KOPT-K1 (cell line): ENCODE data around the gene SLC12A5.

Experiments used
- H3K27ac ChIP-seq: fragments of 200-600 bp; sonication (generic); 2 replicates; pipeline ENCODE4 v1.5.1; 2016; ENCODE audit warnings: antibody characterized with exemption, mild to moderate bottlenecking, low read depth, low read length; ENCODE audit not compliant: poor library complexity, severe bottlenecking
- H3K36me3 ChIP-seq: fragments of 200-600 bp; sonication (generic); 2 replicates; pipeline ENCODE4 v1.5.1; 2017; ENCODE audit warnings: antibody characterized with exemption, mild to moderate bottlenecking, low read length, moderate library complexity; ENCODE audit not compliant: insufficient read depth
- H3K9me3 ChIP-seq: fragments of 200-600 bp; sonication (generic); 2 replicates; pipeline ENCODE4 v1.5.1; 2017; ENCODE audit warnings: antibody characterized with exemption, low read length, mild to moderate bottlenecking; ENCODE audit not compliant: insufficient read depth, poor library complexity, severe bottlenecking

The SLC12A5 gene

DNA sequence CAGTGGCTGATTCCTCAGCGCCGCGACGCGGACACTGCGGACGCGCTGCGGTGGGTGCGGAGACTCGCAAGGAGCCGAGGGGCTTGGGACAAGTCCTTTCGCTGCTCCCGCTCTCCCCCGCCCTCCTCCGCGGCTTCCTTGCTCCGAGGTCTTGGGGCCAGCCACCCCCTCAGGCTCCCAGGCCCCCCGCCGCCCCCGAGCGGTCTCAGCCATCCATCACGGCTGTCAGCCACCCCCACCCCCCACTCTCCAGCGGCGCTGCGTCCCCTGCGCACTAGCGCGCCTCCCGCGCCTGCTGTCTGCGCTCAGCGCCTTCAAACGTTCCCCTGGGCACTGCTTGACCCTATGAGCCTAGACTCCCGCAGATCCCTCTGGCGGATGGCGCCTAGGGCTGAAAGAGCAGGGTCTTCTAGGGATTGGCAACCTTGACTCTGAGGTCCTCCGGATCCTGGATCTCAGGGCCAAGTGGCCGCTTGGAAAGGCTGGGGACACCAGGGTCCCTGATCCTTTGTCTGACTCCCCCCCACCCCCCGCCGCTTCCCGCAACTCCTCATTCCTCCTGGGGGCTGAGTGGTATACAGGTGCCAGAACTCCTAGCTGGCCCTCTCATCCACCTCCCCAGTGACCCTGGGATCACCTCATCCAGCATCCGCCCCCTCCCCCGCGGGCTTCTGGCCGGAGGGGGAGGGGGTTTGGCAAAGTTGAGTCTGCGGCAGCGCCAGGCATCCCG lies 1.4 kb downstream of the SLC12A5 start:
- Histone ChIP-seq H3K36me3 (no peaks in the 10 kb centered on the region), H3K27ac (no peak overlapping the region), H3K9me3 (no peaks in the 10 kb centered on the region)

GRCh38 chr20:46031014-46031569 lies 2.1 kb downstream of the SLC12A5 start:
- Histone ChIP-seq H3K9me3 (no peaks in the 10 kb centered on the region), H3K36me3 (no peaks in the 10 kb centered on the region), H3K27ac (no peak overlapping the region)

GRCh38 chr20:46031701-46032254 lies 2.8 kb downstream of the SLC12A5 start:
- Histone ChIP-seq H3K9me3 (no peaks in the 10 kb centered on the region), H3K36me3 (no peaks in the 10 kb centered on the region), H3K27ac (no peak overlapping the region)

DNA sequence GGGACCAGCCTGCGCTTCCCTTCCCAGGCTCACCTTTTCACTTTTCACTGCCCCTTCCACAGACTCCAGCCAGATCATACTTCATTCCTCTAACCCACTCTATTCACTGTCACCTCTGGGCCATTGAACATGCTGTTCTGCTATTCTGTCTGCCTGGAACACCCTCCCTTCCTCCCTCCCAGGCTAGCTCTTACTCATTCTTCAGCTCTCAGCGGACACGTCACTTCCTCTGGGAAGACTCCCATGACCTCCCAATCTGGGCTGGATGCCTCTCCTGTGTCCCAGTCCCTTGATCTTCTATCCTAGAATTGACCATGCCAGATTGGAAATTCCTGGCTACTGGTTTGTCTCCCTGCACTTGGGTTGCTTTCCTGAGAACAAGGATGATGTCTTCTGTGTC lies 5.0 kb downstream of the SLC12A5 start:
- no peaks in the 10 kb centered on the region for H3K9me3 ChIP-seq
- H3K36me3 ChIP-seq = no peaks in the 10 kb centered on the region
- H3K27ac ChIP-seq = no peak overlapping the region

DNA sequence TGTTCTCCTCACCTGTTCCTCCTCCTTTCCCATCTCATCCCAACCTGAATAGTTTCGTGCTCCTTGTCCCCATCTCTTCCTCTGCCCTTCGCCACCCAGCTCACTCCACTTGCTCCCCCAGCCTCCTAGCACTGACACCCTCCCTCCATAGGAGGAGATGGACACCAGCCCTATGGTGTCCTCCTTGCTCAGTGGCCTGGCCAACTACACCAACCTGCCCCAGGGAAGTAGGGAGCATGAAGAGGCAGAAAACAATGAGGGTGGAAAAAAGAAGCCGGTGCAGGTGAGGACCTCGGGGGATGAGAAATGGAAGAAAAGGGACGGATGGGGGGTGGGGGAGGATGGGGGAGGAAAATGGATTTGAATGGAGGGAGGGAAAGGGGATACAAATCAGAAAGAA lies 6.2 kb downstream of the SLC12A5 start:
- Histone ChIP-seq H3K36me3 (no peaks in the 10 kb centered on the region), H3K27ac (no peak overlapping the region), H3K9me3 (no peaks in the 10 kb centered on the region)

DNA sequence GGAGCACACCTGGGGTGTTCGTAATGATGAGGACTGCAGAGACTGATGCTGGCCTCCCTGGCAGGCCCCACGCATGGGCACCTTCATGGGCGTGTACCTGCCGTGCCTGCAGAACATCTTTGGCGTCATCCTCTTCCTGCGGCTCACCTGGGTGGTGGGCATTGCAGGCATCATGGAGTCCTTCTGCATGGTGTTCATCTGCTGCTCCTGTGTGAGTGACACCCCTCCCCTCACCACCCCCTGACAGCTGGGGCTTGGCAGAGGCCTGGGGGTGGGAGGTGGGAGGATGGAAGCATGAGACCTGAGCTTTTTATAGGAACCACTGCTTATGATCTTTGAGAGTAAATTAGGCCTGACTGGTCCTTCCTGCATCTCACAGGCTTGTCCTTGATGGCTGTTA lies 6.7 kb downstream of the SLC12A5 start:
- no peak overlapping the region for H3K27ac ChIP-seq
- no peaks in the 10 kb centered on the region for H3K9me3 ChIP-seq
- no peaks in the 10 kb centered on the region for H3K36me3 ChIP-seq

GRCh38 chr20:46036370-46036769 lies 7.4 kb downstream of the SLC12A5 start:
- Histone ChIP-seq H3K9me3 (no peaks in the 10 kb centered on the region), H3K27ac (no peak overlapping the region), H3K36me3 (no peaks in the 10 kb centered on the region)

DNA sequence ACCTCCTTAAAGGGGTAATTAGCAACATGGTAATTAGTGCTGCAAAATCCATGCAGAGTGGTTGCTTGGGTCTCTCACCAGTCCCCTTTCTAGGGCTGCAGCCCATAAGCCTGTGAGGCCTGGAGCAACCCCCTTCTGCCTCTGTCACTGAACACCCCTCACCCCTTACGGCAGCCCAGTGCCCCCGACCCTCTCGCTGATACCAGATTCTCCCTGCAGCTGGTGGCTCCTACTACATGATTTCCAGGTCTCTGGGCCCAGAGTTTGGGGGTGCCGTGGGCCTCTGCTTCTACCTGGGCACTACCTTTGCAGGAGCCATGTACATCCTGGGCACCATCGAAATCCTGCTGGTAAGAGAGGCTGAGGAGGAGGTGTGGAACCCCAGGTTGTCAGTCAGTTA lies 8.0 kb downstream of the SLC12A5 start:
- no peaks in the 10 kb centered on the region for H3K9me3 ChIP-seq
- H3K27ac ChIP-seq = no peak overlapping the region
- H3K36me3 ChIP-seq = no peaks in the 10 kb centered on the region

DNA sequence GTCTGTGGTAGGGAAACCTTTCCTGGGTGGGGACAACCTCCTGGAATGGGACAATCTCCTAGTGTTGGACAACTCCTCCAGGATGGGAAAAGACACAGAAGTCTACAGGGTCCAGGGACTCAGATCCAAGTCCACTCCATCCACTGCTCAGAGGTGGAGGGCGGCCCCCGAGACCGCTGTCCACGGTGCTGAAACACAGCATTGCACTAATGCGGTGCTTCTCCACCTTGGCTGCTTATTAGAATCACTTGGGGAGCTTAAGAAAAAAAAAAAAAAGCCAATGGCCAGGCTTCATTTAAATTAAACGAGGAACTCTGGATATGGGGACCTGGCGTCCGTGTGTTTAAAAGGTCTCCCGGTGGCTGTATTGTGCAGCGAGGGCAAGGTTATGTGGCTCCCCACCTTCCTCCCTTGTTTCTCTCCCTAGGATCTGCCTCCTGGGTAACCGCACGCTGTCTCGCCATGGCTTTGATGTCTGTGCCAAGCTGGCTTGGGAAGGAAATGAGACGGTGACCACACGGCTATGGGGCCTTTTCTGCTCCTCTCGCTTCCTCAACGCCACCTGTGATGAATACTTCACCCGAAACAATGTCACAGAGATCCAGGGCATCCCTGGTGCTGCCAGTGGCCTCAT lies 12.0 kb downstream of the SLC12A5 start:
- no peaks in the 10 kb centered on the region for H3K36me3 ChIP-seq
- H3K9me3 ChIP-seq = no peaks in the 10 kb centered on the region
- H3K27ac ChIP-seq = no peak overlapping the region

- Histone ChIP-seq H3K9me3 (no peaks in the 10 kb centered on the region), H3K36me3 (no peaks in the 10 kb centered on the region), H3K27ac (no peak overlapping the region)
Measured at GRCh38 chr20:46043556-46043955, 14.5 kb downstream of the SLC12A5 start.

DNA sequence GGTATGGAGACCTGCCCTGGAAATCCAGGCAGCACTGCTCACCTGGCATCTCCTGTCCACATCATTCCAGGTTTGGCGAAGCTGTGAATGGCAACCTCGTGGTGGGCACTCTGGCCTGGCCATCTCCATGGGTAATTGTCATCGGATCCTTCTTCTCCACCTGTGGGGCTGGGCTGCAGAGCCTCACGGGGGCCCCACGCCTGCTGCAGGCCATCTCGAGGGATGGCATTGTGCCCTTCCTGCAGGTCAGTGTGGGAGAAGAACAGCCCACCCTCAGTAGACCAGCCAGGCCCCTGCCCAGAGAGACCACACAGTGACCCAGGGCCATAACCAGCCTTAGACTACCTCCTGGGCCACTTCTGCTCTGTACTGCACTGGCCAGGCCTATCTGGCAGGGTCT lies 15.9 kb downstream of the SLC12A5 start:
- Histone ChIP-seq H3K27ac (no peak overlapping the region), H3K36me3 (no peaks in the 10 kb centered on the region), H3K9me3 (no peaks in the 10 kb centered on the region)

DNA sequence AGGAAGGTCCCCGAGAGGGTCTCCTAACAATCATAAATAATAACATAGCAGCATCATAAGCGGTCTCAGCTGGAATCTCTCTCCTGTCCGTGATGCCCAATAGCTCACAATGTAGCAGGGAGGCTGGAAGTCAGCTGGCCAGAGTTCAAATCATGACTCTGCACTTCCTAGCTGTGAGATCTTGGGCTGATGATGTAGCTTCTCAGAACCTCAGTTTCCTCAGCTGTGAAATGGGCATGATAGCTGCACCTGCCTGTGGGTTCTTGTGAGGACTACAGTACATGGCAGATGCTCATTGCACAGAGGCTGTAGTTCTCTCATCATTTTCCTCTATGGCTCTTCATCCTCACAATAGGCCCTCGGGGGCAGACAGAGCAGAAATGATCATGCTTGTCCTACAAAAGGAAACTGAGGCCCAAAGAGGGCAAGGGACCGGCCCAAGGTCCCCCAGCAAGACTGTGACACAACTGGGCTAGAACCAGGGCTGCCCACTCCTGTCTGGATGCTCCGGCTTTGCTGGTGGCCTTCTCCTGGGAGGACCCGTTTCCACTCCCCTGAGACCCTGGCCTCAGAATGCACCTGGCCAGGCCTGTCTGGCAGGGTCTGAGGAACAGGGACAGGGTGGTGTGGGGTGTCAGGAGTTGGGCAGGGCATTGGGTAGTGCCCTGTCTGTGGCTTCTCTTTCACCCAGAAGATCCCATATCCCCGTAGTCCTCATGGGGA lies 17.7 kb downstream of the SLC12A5 start:
- Histone ChIP-seq H3K36me3 (no peaks in the 10 kb centered on the region), H3K27ac (no peak overlapping the region), H3K9me3 (no peaks in the 10 kb centered on the region)

- no peaks in the 10 kb centered on the region for H3K9me3 ChIP-seq
Measured at GRCh38 chr20:46047821-46048220, 18.8 kb downstream of the SLC12A5 start.

DNA sequence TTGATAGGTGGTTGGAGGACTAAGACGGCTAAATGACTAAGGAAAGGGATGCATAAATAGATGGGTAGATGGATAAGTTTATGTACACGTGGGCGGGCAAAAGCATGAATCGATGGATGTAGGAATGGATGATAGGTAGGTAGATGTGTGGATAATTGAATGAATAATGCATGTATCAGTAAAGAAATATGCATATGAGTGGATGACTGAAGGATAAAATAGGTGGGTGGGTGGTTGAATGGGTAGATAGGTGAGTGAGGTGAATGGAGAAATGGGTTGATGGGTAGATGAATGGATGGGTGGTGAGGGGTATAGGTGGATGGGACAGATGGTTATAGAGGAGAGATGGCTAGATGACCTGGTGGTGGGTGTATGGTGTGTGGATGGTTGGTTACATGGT lies 20.2 kb downstream of the SLC12A5 start:
- Histone ChIP-seq H3K9me3 (no peaks in the 10 kb centered on the region), H3K36me3 (no peaks in the 10 kb centered on the region), H3K27ac (no peak overlapping the region)

More at GRCh38 chr20:46047821-46048220, 18.8 kb downstream of the SLC12A5 start:
- no peak overlapping the region for H3K27ac ChIP-seq
- no peaks in the 10 kb centered on the region for H3K36me3 ChIP-seq

GRCh38 chr20:46049815-46050214 lies 20.8 kb downstream of the SLC12A5 start:
- Histone ChIP-seq H3K9me3 (no peaks in the 10 kb centered on the region), H3K36me3 (no peaks in the 10 kb centered on the region), H3K27ac (no peak overlapping the region)
